Measurements from ENCODE around the gene FOXQ1. TPM values are rescaled to one million over a fixed set of nuclear protein-coding genes. Genes with fewer than 3 reads are reported as not detected.
"Not testable (repeated sequence)": the region's sequence is repeated elsewhere in the genome, so short reads cannot be mapped to it uniquely, and the experiment has no call there.

The FOXQ1 gene
- total RNA-seq, 1 experiment from 2014 or later, result 0.06 TPM

DNA sequence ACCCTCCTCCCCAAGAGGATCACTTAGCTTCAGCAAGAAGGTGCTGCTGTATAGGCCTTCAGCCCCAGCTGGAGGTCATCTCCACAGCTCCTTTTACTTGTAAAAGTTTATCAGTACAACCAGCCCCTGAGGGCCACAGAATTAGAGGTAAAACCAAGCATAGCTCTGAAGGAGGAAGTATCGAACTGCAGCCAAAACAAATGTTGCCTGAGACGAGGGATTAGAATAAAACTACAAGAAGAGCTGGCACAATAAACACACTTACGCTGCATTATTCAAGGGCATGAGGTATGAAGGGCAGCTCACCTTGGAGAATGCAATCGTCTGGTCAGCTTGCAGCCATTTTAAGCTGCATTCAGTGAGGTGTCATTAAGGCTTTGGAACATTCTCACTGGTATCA is 21.1 kb upstream of the FOXQ1 start:
- no peak for DNase-seq (ENCODE audit: low read depth)

DNA sequence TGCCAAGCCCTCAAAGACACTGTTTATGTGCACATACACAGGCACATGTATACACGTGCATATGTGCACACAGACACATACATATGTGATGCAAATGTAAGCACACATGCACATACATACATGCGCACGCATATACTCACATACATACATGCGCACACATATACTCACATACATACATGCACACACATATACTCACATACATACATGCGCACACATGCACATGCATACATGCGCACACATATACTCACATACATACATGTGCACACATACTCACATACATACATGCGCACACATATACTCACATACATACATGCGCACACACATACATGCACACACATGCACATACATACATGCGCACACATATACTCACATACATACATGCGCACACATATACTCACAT is 20.5 kb upstream of the FOXQ1 start:
- no peak for DNase-seq (ENCODE audit: low read depth)

DNA sequence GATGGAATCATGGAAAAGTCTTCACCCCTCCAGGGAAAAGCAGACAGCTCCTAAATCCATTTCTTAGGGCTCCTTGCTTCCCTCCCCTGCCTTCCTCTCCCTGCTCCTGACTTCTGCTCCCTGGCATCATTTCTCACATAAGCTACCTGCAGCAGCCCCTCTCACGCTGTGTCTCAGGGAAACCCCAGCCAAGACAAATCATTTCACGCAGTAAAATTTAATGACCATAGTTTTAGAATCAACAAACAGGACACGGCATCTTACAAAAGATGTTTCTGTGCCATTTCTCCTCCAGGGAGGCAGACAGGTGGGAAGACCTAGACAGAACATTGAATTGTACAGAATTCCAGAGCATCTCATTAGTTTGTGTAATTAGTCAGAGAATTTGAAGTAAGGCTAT is 16.5 kb upstream of the FOXQ1 start:
- DNase-seq (ENCODE audit: low read depth), result no peak

GRCh38 chr6:1296079-1296478 is 15.8 kb upstream of the FOXQ1 start:
- DNase-seq (ENCODE audit: low read depth), result no peak

GRCh38 chr6:1296542-1296941 is 15.4 kb upstream of the FOXQ1 start:
- DNase-seq (ENCODE audit: low read depth), result no peak

DNA sequence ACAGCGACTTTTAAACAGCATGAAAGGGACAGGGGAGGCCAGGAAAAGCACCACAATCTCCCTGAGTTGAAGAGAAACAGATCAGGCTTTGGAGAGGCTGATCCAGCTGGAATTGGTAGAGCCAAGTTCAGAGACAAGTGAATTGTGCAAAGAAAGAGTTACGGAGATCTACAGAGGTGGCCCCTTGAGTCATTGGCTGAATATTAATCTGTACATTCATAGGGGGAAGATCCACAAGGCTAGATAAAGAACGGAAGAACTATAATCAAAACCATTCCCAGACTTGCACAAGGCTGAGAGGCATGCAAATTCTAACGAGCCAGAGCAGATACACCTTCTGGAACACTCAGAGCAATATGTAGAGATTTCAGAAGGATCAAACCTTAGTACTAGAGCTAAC is 14.2 kb upstream of the FOXQ1 start:
- no peak for DNase-seq (ENCODE audit: low read depth)

DNA sequence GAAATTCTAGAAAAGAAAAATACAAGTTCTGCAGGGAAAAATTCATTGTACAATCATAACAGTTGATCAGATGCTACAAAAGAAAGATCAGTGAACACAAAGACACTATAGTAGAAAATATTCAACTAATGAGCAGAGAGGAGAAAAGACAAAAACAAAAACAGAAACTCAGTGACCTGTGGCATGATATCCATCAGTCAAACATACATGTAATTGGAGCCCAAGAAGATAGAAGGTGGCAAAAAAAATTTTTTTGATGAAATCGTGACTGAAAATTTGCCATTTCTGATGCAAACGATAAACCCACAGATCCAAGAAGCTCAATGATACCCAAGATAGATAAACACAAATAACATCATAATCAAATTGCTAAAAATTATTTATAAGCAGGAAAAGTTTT is 13.1 kb upstream of the FOXQ1 start:
- DNase-seq (ENCODE audit: low read depth), result no peak

DNA sequence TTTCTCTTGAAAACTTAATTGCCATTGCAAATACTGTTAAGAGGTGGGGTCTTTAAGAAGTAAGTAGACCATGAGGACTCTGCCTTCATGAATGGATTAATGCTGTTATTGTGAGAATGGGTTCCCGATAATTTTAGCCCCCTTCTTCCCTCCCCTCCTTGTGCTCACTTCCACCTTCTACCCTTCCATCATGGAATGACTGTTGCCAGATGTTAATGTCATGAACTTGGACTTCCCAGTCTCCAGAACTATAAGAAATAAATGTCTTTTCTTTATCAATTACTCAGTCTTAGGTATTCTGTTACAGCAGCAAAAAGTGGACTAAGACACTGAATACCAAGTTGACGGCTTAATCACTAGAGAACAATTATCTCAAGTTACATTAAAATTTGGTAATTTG is 5.8 kb upstream of the FOXQ1 start:
- DNase-seq (ENCODE audit: low read depth), result no peak

DNA sequence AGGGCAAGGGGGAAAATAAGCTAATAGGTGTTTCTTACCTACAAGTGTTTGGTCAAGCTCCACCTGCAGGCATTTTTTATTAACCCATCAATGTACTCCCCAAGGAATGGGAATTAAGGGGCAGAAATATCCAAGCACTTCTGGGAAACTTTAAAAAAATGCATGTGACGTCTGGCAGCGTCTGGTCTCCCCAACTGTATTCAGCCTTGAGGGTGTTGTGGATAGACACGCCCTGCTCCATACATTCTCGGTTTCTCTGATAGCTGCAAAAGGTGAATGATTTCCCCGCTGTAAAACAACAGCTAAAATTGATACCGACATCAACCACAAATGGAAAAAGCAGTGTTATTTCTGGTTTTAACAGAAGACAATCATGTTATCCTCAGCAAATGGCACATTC is 2.5 kb upstream of the FOXQ1 start:
- DNase-seq (ENCODE audit: low read depth), result no peak

GRCh38 chr6:1310628-1311399 is 1.1 kb upstream of the FOXQ1 start:
- DNase-seq (ENCODE audit: low read depth), result peak; percentile 67

GRCh38 chr6:1312203-1312472 is 240 bp downstream of the FOXQ1 start:
- DNase-seq (ENCODE audit: low read depth), result no peak

DNA sequence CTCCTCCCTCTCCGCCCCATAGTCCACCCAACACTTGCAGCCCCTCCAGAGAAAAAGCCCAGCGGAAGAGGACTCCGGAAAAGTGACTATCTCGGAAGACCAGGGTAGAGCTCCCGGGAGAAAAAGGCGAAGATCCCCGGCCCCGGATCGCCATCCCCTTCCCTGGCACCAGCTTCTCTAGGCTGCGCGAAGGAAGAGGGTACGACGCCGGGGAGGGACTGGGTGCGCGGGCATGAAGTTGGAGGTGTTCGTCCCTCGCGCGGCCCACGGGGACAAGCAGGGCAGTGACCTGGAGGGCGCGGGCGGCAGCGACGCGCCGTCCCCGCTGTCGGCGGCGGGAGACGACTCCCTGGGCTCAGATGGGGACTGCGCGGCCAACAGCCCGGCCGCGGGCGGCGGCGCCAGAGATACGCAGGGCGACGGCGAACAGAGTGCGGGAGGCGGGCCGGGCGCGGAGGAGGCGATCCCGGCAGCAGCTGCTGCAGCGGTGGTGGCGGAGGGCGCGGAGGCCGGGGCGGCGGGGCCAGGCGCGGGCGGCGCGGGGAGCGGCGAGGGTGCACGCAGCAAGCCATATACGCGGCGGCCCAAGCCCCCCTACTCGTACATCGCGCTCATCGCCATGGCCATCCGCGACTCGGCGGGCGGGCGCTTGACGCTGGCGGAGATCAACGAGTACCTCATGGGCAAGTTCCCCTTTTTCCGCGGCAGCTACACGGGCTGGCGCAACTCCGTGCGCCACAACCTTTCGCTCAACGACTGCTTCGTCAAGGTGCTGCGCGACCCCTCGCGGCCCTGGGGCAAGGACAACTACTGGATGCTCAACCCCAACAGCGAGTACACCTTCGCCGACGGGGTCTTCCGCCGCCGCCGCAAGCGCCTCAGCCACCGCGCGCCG is 822 bp downstream of the FOXQ1 start:
- DNase-seq (ENCODE audit: low read depth), result peak; percentile 42

GRCh38 chr6:1313384-1313766 is 1.5 kb downstream of the FOXQ1 start:
- no peak for DNase-seq (ENCODE audit: low read depth)

DNA sequence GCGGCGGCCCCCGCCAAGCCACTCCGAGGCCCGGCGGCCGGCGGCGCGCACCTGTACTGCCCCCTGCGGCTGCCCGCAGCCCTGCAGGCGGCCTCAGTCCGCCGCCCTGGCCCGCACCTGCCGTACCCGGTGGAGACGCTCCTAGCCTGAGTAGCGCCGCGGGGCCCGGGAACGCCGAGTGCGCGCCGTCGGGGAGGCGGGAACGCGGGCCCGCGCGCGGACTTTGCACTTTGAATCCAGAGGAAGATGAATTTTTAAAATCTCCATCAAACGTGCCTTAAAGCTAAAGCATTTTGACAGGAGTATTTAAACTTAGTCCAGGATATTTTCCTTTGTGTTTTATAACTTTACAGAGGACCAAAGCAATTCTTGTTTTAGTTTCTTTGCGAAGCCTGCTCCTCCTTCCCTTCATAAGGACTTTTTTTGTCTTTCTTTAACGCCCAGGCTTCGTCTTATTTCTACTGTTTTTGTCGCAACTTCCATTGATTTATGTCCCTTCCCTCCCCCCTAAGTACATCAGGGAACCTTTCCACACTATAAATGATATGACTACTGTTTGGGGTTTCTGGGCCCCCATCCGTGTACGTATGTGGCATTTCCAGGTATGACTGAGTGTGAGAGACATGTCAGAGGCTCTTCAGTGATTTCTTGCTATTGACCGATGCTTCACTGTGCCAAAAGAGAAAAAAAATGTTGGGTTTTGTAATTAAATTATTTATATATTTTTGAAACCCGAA is 2.0 kb downstream of the FOXQ1 start:
- DNase-seq (ENCODE audit: low read depth), result peak; percentile 39

DNA sequence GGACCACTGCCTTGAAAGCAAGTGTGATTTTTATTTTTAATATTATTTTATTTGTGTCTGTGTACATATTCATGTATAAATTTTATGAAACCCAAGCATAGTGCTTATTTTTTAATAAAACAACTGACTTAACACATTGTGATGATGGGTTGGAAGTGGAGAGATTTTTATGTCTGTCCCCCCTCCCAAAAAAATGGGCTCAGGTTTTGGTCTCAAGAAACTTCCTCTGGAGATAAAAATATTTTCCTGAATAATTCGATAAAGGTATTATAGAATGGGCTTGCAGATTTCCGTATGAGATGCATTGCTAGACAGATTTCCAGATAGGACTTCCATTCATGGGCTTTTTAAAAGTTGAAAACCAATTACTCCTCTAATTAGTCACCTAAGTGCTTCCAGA is 2.7 kb downstream of the FOXQ1 start:
- no peak for DNase-seq (ENCODE audit: low read depth)

- no peak for DNase-seq (ENCODE audit: low read depth)
These were observed 3.3 kb downstream of the FOXQ1 start for GRCh38 chr6:1315201-1315559.

- no peak for DNase-seq (ENCODE audit: low read depth)
These were observed 3.9 kb downstream of the FOXQ1 start for GRCh38 chr6:1315560-1316386.

GRCh38 chr6:1316489-1316971 is 4.6 kb downstream of the FOXQ1 start:
- peak; percentile 63 for DNase-seq (ENCODE audit: low read depth)

DNA sequence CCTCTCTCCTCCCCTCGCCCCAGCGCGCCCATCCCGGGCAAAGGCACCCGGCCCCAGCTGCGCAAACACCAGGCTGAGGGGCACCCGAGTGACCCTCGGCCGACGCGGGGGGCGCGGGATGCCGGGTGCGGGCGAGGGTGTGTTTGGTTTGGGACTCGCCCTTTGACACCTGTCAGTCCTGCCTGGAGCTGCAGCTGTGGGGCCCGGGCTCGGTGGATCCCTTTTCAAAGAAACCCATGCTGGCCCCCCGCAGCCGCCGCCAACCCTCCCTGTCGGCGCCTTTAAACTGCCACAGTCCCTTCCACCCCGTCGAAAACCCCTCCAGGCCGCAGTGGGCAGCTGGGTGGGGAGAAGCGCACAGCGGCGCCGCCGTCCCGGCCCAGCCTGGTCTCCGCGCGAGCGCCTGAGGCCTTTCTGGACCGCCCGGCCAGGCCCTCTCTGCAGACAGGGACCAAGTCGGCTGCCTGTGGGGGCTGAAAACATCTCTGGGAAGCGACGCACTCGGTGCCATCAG is 5.5 kb downstream of the FOXQ1 start:
- DNase-seq (ENCODE audit: low read depth), result no peak

GRCh38 chr6:1318036-1318435 is 6.1 kb downstream of the FOXQ1 start:
- no peak for DNase-seq (ENCODE audit: low read depth)

DNA sequence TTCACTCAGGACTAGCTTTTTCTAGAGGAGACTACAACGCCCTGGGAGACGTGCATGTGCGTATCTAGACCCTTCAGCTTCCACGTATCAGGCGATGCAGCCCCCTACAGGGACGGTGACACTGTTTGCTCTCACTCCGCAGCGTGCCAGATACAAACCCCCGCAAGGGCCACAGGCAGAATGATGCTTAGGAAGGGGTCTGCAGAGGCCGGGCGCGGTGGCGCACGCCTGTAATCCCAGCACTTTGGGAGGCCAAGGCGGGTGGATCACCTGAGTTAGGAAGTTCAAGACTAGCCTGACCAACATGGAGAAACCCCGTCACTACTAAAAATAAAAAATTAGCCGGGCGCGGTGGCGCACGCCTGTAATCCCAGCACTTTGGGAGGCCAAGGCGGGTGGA is 6.7 kb downstream of the FOXQ1 start:
- DNase-seq (ENCODE audit: low read depth), result not testable (repeated sequence)

DNA sequence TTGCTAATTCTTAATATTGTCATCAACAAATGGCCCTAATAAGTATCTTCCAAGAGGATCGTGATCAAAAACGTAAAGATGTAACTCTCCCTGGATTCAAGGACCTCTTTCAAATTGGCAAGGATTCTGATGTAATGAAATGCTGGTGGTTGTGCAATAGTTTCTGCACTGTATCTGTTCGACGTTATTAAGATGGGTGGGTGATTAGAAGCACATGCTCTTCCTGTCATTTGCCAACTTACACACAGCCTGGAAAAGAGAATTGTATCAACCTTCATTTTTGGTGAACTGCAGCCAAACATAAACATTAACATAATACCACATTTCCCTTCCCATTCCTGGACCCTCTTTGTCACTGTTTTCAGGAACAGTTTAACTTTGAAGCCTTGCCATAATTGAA is 9.8 kb downstream of the FOXQ1 start:
- no peak for DNase-seq (ENCODE audit: low read depth)
